ENCODE data around the gene TSGA10IP. TPM values are rescaled to one million over a fixed set of nuclear protein-coding genes. Genes with fewer than 3 reads are reported as not detected.

Gene TSGA10IP
- total RNA-seq, 4 donors from 2014 or later: not detected

- intact Hi-C loops (cut with DNase I; ENCODE audit: low total_unique reads): no loop called here
- 74% methylated on average over 4 of the region's 4 CpGs; no CpG with 5 or more reads in 1 of the 2 donors for WGBS, 2 donors (ENCODE audit: low coverage in 1 of 2)
- no peaks in the 10 kb centered on the region for H3K9me3 ChIP-seq
- H3K36me3 ChIP-seq: peaks cover 0 to 10% (median 4%) of the 10 kb centered on the region in 4 donors
- no peak overlapping the region for H3K4me3 ChIP-seq
- in situ Hi-C loops (cut with MboI; ENCODE audit: low pct_ligation_motif_present in 1 of 4, low pct_unique_long_range_greater_than_20kb in 1 of 4, low sequenced_read_pairs in 3 of 4): no loop called here
- TF ChIP-seq POLR2A (IDR thresholded peaks at IDR 0.05) (no peak), POLR2AphosphoS5 (IDR thresholded peaks at IDR 0.05) (no peak), CTCF (IDR thresholded peaks at IDR 0.05) (no peak), EP300 (IDR thresholded peaks at IDR 0.05; ENCODE audit: low read depth) (no peak)
- no peaks in the 10 kb centered on the region for H3K27me3 ChIP-seq
- no peak overlapping the region for H3K27ac ChIP-seq
- no peak for DNase-seq
- peaks cover 9 to 24% (median 19%) of the 10 kb centered on the region in 4 donors for H3K4me1 ChIP-seq
Measured at GRCh38 chr11:66004186-66004585, 58.9 kb downstream of the TSGA10IP start.

DNA sequence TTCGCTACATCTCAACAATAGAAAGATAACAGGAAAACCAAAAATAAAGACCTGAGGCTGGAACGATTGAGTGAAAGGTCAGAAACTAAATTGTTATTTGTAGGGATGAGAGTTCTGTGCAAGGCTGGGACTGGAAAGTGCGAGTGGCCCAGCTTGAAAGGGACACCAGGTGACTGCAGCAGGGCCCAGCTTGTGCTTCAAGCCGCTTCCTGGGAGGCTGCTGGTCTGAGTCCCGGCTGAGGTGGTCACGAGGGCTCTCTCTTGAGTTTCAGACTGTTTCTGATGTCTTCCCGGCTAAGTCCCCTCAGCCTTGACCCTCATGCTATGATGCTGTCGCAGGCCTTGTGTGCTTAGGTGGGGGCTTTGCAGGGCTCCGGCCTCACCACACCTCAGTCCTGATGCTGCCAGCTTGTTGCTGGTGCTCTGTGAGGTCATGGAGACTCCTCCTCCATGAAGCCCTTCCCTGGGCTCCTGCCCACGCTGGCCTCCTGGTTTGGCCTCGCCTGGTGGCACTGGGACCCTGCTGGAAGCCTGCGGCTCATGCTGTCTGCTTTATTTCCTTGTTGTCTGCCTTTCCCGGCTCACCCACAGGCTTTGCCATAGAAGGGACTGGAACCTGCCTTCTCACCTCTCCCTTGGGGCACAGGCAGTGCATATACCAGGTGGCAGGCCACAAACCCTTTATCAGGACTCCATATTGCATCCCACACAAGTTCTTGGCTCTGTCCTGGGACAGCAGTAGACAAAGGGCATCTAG is 61.0 kb downstream of the TSGA10IP start:
- intact Hi-C loops (cut with DNase I; ENCODE audit: low total_unique reads): no loop called here
- Histone ChIP-seq H3K36me3 (no peaks in the 10 kb centered on the region), H3K4me1 (peaks cover 5 to 10% (median 9%) of the 10 kb centered on the region in 4 donors), H3K9me3 (no peaks in the 10 kb centered on the region), H3K27ac (no peak overlapping the region), H3K4me3 (no peak overlapping the region), H3K27me3 (peaks cover 11% of the 10 kb centered on the region)
- in situ Hi-C loops (cut with MboI; ENCODE audit: low pct_ligation_motif_present in 1 of 4, low pct_unique_long_range_greater_than_20kb in 1 of 4, low sequenced_read_pairs in 3 of 4): no loop called here
- no peak for DNase-seq
- WGBS, 2 donors (ENCODE audit: low coverage in 1 of 2): 87 to 100% methylated on average over 1 to 12 of the region's 13 CpGs
- no peak for TF ChIP-seq POLR2A (IDR thresholded peaks at IDR 0.05)
- no peak for TF ChIP-seq CTCF (IDR thresholded peaks at IDR 0.05)
- TF ChIP-seq EP300 (IDR thresholded peaks at IDR 0.05; ENCODE audit: low read depth): no peak
- no peak for TF ChIP-seq POLR2AphosphoS5 (IDR thresholded peaks at IDR 0.05)

DNA sequence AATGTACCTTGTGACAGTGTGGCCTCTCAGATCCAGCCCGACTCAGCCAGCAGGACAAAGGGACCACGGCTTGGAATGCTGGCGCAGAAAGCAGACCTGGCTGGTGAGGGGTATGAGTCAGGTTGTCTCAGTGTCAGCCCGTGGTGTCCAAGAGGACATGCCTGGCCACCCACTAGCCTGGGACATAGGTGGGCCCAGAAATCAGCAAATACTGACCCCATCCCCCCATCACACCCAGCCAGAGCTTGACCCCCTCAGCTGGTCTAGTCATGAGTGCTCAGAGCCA is 61.6 kb downstream of the TSGA10IP start:
- WGBS, 2 donors (ENCODE audit: low coverage in 1 of 2): 74% methylated on average over 4 of the region's 4 CpGs; no CpG with 5 or more reads in 1 of the 2 donors
- DNase-seq: no peak
- no peak for TF ChIP-seq EP300 (IDR thresholded peaks at IDR 0.05; ENCODE audit: low read depth)
- TF ChIP-seq POLR2AphosphoS5 (IDR thresholded peaks at IDR 0.05): no peak
- TF ChIP-seq POLR2A (IDR thresholded peaks at IDR 0.05): no peak
- no peak for TF ChIP-seq CTCF (IDR thresholded peaks at IDR 0.05)

DNA sequence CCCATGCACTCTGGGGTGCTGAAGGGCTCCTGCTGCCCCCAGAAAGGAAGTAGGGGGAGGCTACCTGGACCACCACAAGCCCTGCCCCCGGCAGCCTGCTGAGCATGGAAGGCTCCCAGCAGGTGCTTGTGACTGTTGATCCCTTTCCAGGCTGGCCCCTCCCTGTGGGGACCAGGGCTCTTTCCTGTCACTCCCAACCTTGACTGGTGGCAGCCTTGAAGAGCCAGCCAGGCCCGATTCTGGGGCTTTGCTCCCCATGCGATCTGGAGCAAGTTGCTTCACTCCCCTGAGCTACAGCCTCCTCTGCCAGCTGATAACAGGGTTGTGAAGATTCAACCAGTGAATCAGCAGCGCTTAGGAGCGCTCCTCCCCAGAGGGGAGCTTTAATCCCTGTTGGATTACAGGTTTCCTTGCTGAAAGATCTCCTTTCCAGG is 61.9 kb downstream of the TSGA10IP start:
- no peaks in the 10 kb centered on the region for H3K9me3 ChIP-seq
- intact Hi-C loops (cut with DNase I; ENCODE audit: low total_unique reads): no loop called here
- no peaks in the 10 kb centered on the region for H3K36me3 ChIP-seq
- in situ Hi-C loops (cut with MboI; ENCODE audit: low pct_ligation_motif_present in 1 of 4, low pct_unique_long_range_greater_than_20kb in 1 of 4, low sequenced_read_pairs in 3 of 4): no loop called here
- H3K4me3 ChIP-seq: no peak overlapping the region
- DNase-seq: no peak
- H3K27ac ChIP-seq: no peak overlapping the region
- peaks cover 8 to 16% (median 13%) of the 10 kb centered on the region in 4 donors for H3K4me1 ChIP-seq
- H3K27me3 ChIP-seq: peaks cover 20% of the 10 kb centered on the region
- 79% methylated on average over 5 of the region's 5 CpGs; no CpG with 5 or more reads in 1 of the 2 donors for WGBS, 2 donors (ENCODE audit: low coverage in 1 of 2)
- TF ChIP-seq POLR2A (IDR thresholded peaks at IDR 0.05): no peak
- no peak for TF ChIP-seq POLR2AphosphoS5 (IDR thresholded peaks at IDR 0.05)
- TF ChIP-seq EP300 (IDR thresholded peaks at IDR 0.05; ENCODE audit: low read depth): no peak
- TF ChIP-seq CTCF (IDR thresholded peaks at IDR 0.05): no peak

More for the DNA sequence above, 61.6 kb downstream of the TSGA10IP start:
- in situ Hi-C loops (cut with MboI; ENCODE audit: low pct_ligation_motif_present in 1 of 4, low pct_unique_long_range_greater_than_20kb in 1 of 4, low sequenced_read_pairs in 3 of 4) (no loop called here), intact Hi-C loops (cut with DNase I; ENCODE audit: low total_unique reads) (no loop called here)
- no peaks in the 10 kb centered on the region for H3K9me3 ChIP-seq
- H3K27me3 ChIP-seq: peaks cover 16% of the 10 kb centered on the region
- H3K36me3 ChIP-seq: no peaks in the 10 kb centered on the region
- H3K4me3 ChIP-seq: no peak overlapping the region
- H3K27ac ChIP-seq: no peak overlapping the region
- H3K4me1 ChIP-seq: peaks cover 8 to 13% (median 10%) of the 10 kb centered on the region in 4 donors
